Sciatic nerve (tissue), 2 donors: ENCODE results near the gene TM4SF4. TPM values are rescaled to one million over a fixed set of nuclear protein-coding genes. Genes with fewer than 3 reads are reported as not detected.
A peak's percentile ranks its signal among the peaks of the same experiment; 100 is the strongest.

ENCODE experiments used
- ATAC-seq: fragments of 200-7000 bp; cut with Tn5 transposase; one replicate; pipeline ENCODE4 v1.9.1; 2020; ENCODE audit warnings: mild to moderate bottlenecking, moderate library complexity
- DNase-seq: peaks from one replicate; pipeline ENCODE4 v3.0.0-alpha.2; 2020; ENCODE audit warnings: low spot score
- intact Hi-C: fragments of 100-400 bp; cut with DNase I; formaldehyde crosslinking; loops from one replicate; pipeline ENCODE4 v1.14.2; 2022
- total RNA-seq: library from RNA; stranded (reverse); fragmentation: NEBNext Ultra II Directional; extraction: Animal tissue kit (Norgen Biotek cat#: 25700); gene quantifications from one replicate; pipeline ENCODE4 v1.2.1, GENCODE V29; 2021
- donor health status: DM: no; HTN: no; CAD: no.
- donor health status: DM: no; HTN: no; CAD: no.

The TM4SF4 gene
- total RNA-seq, 1 donor from 2014 or later: not detected

GRCh38 chr3:149534082-149534481, 59.6 kb downstream of the TM4SF4 start:
- no peak for ATAC-seq
- intact Hi-C loops: loop anchor here (5.0 kb wide), 1 partner anchor 123 kb away; the partner anchor contains the start of gene WWTR1
- no peak for DNase-seq

- DNase-seq (no peak), ATAC-seq (peak; percentile 38)
- intact Hi-C loops: loop anchor here (5.0 kb wide), 1 partner anchor 122 kb away; the partner anchor contains the start of gene WWTR1
These were observed 60.3 kb downstream of the TM4SF4 start for GRCh38 chr3:149534671-149535332.

GRCh38 chr3:149535333-149535685, 60.8 kb downstream of the TM4SF4 start:
- ATAC-seq (no peak), DNase-seq (no peak)
- intact Hi-C loops: no loop called here

- peak; percentile 52 for ATAC-seq
- intact Hi-C loops: no loop called here
- DNase-seq: no peak
These were observed 61.9 kb downstream of the TM4SF4 start for GRCh38 chr3:149536429-149536828.

GRCh38 chr3:149538371-149538770, 63.9 kb downstream of the TM4SF4 start:
- ATAC-seq (no peak), DNase-seq (no peak)
- intact Hi-C loops: no loop called here

- intact Hi-C loops: no loop called here
- DNase-seq (no peak), ATAC-seq (peak; percentile 41)
These were observed 66.6 kb downstream of the TM4SF4 start for GRCh38 chr3:149541091-149541491.

GRCh38 chr3:149542375-149543312, 68.1 kb downstream of the TM4SF4 start:
- ATAC-seq: no peak
- DNase-seq: no peak
- intact Hi-C loops: no loop called here

GRCh38 chr3:149545049-149545448, 70.6 kb downstream of the TM4SF4 start:
- no peak for DNase-seq
- intact Hi-C loops: no loop called here
- ATAC-seq: no peak

GRCh38 chr3:149547413-149547812, 72.9 kb downstream of the TM4SF4 start:
- ATAC-seq (peak; percentile 91), DNase-seq (peak; percentile 85)
- intact Hi-C loops: no loop called here

- intact Hi-C loops: no loop called here
- DNase-seq (no peak), ATAC-seq (peak; percentile 80)
These were observed 73.6 kb downstream of the TM4SF4 start for GRCh38 chr3:149547954-149548668.

- intact Hi-C loops: no loop called here
- no peak for DNase-seq
- ATAC-seq: peak; percentile 42
These were observed 74.2 kb downstream of the TM4SF4 start for GRCh38 chr3:149548669-149549065.

- DNase-seq (no peak), ATAC-seq (no peak)
- intact Hi-C loops: no loop called here
These were observed 77.0 kb downstream of the TM4SF4 start for GRCh38 chr3:149551500-149551899.

- DNase-seq (no peak), ATAC-seq (no peak)
- intact Hi-C loops: no loop called here
These were observed 78.2 kb downstream of the TM4SF4 start for GRCh38 chr3:149552700-149553099.

Other genes with a start within 250 kb of the TM4SF4 start
- gene TM4SF18, start 141.1 kb upstream of the TM4SF4 start, total RNA-seq: 11.8 TPM
- gene TM4SF1, start 97.0 kb upstream of the TM4SF4 start, total RNA-seq: 149 TPM
- 143 TPM for gene WWTR1, start 183.3 kb downstream of the TM4SF4 start, total RNA-seq